NCI-H2081 (cell line): ENCODE measurements around the gene FAM131C.
A peak's percentile ranks its signal among the peaks of the same experiment; 100 is the strongest.

Experiments
- DNase-seq, 2 experiments: peaks; one replicate each; lab custom pipeline; 2025; lab: John Stamatoyannopoulos, UW

Gene FAM131C

DNA sequence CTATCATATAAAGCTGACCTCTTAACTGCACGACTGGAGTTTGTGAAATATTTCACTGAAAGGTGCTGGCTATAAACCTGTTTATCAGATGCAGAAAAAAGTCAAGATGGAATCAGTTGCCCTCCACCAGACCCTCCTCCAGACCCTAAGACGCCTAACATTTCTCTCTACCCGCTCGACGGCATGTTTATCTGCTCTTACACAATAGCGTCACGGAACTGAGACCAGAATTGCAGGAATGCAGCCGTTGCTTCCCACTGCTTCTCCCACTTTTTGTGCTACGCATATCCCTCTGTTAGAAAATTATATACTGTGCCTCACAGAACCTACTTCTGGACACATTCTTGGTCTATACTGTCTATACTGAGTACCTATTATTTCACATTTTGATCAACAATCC, 28.2 kb upstream of the FAM131C start:
- no peak for DNase-seq

- no peak for DNase-seq
Observed at GRCh38 chr1:16099412-16099811, 26.0 kb upstream of the FAM131C start.

- no peak for DNase-seq
Observed at GRCh38 chr1:16095447-16095846, 22.0 kb upstream of the FAM131C start.

GRCh38 chr1:16094453-16095158, 21.2 kb upstream of the FAM131C start:
- no peak for DNase-seq

- DNase-seq: no peak
Observed at GRCh38 chr1:16093611-16094010, 20.2 kb upstream of the FAM131C start.

- DNase-seq: no peak
Observed at GRCh38 chr1:16092923-16093511, 19.6 kb upstream of the FAM131C start.

GRCh38 chr1:16092097-16092922, 18.9 kb upstream of the FAM131C start:
- DNase-seq: no peak

DNA sequence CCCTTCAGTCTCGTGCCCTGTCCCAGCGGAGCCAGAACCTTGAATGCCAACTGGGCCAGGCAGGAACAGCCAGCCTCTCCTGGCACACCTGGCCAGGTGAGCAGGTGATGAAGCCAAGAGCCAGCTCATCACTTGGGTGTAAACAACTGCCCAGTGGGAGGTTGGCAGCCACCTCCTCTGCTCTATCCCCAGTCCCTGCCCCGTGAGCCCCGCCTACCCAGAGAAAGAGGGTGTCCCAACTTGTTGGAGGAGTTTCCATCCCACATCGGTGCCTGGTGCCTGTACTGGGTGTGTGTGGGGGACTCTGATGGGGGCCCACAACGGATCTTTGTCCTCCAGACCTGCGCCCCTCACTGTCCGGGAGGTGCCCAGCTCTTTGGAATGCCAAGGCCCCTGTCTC, 17.8 kb upstream of the FAM131C start:
- DNase-seq: peak in 1 of 2 experiments; percentile 33

- no peak for DNase-seq
Observed at GRCh38 chr1:16090076-16090826, 16.8 kb upstream of the FAM131C start.

DNA sequence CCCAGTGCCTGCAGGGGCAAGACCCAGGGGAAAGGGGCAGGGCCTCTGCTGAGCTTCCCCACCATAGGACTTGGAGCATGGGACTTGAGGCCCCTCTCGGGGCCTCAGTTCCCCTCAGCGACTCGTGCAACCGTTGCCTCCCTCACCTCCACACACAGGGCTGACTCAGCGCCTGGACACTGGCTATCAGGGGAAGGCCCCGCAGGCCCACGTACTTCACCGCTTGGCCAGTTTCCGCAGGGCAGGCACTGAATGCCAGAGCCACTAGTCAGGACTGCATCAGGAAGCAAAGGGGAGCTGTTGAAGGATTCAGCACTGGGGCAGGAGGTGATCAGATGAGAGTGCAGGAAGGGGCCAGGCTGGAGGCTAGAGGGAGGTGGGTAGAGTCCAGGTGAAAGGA, 15.5 kb upstream of the FAM131C start:
- no peak for DNase-seq

DNA sequence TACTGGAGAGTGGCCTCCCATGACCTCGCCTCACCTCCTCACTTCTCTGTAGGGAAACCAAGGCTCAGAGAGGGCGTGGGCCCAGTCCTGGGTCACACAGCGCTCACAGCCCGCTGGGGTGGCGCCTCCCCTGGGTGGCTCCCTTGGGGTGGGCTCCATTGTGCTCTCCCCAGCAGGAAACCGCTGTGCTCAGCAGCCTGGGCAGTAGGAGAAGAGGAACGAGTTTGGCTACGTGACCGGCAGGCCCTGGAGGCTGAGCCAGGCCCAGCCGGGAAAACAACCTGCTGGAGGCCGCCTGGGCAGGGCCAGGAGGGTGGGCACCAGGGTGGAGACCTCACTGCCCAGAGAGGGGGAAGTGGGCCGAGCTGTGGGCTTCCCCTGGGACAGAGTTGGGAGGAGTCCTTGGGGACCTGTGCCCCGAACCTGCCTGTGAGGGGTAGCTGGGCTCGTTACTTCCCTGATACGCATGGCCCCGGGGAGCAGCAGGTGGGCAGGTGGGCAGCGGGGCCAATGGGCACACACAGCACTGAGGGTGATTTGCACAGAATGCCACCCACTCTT, 15.0 kb upstream of the FAM131C start:
- DNase-seq: no peak

DNA sequence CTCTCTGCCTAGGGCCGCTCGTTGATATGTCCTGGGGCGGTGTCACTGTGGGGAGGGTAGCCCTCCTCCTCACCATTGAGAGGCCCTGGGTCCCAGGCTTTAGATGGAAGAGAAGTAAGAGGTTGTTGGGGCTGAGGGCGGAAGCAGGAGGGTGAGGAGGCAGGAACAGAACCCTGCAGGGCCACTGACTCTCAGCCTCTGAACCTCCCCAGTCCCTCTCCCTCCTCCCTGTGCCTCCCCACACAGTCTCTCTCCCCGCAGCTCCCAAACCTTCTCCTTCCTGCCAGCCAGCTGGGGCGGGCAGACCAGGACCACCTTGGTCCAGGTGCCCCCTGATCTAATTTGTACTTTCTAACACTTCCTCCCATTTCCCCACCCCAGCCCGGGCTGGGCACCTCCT, 14.3 kb upstream of the FAM131C start:
- DNase-seq: no peak

- DNase-seq: no peak
Observed at GRCh38 chr1:16085522-16085921, 12.1 kb upstream of the FAM131C start.

GRCh38 chr1:16083486-16083885, 10.0 kb upstream of the FAM131C start:
- DNase-seq: no peak

GRCh38 chr1:16082283-16083038, 9.0 kb upstream of the FAM131C start:
- peak; percentile 60 for DNase-seq

DNA sequence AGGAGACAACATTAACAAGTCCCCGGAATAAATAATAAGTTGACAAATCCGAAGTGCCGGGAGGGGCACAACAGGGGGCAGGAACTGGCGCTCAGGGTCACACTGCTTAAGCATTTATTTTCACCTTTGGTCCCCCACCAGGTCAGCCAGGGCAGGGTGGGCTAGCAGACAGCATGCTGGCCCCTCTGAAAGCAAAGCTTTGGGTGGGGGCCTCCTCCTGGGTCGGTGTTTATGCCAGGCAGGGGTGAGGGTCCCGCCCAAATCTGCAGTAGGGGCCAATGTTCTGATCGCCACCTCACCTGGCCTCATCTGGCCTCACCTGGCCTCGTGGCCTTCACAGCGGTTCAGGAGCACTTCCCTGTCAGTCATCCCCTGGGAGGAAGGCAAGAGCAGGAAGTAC, 8.2 kb upstream of the FAM131C start:
- DNase-seq: no peak

DNA sequence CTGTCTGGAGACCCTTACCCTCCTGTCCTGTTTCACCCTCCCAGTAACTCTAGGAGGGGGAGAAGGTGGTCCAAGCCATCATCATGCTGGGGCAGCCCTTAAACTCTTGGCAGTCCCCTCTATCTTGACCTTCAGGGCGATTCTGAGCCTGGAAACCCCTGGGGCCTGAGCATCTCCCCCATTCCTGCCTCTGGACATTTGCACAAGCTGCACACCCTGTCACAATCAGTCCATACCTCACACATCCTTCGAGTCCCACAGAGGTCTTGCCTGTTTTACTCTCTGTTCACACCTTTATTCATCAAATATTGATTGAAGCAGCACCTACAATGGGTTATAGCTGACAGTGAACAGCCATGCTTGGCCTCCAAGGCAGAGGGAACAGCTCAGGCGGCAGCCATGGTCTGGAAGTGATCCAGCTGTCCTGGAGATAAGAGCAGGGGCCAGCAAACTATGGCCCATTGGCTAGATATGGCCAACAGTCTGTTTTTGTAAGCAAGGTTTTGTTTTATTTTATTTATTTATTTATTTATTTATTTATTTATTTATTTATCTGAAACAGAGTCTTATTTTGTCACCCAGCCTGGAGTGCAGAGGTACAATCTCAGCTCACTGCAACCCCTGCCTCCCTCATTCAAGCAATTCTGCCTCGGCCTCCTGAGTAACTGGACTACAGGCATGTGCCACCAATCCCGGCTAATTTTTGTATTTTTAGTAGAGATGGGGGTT, 7.1 kb upstream of the FAM131C start:
- DNase-seq: no peak

DNA sequence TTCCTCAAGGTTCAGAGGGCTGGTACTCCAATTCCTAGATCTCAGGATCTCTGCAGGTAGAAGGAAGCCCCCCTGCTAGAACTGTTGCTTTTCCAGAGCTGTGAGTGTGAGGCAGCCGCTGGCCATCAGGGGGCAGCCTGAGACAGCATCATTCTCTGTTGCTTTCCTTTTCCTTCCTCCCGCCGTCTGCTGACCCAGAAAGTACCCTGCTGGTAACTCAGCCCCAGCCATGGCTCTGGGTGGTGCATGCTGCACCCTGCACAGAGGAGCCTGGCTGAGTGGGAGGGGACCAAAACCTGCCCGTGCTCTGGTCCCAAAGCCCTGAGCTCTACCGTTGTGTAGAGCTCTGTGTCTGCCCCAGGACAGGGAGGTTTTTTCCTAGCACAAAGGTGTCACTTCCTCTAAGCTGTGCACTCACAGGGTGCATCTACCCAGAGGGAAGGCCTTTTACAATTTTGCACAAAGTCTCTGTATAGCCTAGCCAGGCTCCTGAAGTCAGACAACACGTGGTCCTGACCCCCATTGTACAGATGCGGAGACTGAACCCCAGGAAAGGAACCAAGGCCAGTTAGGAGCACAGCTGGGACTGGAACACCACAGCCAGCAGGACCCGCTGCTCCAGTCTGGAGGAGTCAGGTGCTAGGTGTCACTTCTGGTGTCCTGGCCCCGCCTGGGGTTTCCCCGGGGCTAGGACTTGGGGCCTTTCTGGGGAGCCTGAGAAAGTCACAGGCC, 5.6 kb upstream of the FAM131C start:
- peak; percentile 80 for DNase-seq

- no peak for DNase-seq
Observed at GRCh38 chr1:16077406-16078245, 4.2 kb upstream of the FAM131C start.
